GM12874 (cell line): ENCODE measurements around the gene CCDC88B.
A peak's percentile ranks its signal among the peaks of the same experiment; 100 is the strongest.

Source experiments
- TF ChIP-seq, protein P1 (sequence below): IDR thresholded peaks from 2 replicates; pipeline ENCODE4 v1.5.1; 2011; ENCODE audit warnings: low read depth, mild to moderate bottlenecking, control low read depth, low read length, moderate library complexity; ENCODE audit not compliant: insufficient read depth

The CCDC88B gene

DNA sequence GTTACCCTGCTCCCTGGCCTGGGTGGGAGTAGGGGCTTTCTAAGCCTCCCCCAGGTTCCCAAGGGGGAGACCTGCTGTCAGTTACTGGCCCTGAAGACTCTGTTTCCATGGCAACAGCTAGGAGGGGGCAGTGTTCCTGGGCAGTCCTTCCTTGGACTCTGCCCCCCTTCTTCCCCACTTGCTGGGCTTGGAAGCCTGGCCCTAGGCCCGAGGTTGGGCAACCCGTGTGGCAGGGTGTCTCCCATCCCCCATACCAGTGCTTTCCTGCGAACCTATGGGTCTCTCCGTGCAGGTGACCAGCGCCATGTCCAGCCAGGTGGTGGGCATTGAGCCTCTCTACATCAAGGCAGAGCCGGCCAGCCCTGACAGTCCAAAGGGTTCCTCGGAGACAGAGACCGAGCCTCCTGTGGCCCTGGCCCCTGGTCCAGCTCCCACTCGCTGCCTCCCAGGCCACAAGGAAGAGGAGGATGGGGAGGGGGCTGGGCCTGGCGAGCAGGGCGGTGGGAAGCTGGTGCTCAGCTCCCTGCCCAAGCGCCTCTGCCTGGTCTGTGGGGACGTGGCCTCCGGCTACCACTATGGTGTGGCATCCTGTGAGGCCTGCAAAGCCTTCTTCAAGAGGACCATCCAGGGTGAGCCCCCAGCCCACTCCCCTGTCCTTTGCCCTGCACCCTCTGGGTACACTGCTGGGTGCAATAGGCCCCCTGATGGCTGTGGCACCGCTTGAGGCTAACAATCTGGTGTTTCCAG lies 33.0 kb upstream of the CCDC88B start:
- TF ChIP-seq, protein P1, sequence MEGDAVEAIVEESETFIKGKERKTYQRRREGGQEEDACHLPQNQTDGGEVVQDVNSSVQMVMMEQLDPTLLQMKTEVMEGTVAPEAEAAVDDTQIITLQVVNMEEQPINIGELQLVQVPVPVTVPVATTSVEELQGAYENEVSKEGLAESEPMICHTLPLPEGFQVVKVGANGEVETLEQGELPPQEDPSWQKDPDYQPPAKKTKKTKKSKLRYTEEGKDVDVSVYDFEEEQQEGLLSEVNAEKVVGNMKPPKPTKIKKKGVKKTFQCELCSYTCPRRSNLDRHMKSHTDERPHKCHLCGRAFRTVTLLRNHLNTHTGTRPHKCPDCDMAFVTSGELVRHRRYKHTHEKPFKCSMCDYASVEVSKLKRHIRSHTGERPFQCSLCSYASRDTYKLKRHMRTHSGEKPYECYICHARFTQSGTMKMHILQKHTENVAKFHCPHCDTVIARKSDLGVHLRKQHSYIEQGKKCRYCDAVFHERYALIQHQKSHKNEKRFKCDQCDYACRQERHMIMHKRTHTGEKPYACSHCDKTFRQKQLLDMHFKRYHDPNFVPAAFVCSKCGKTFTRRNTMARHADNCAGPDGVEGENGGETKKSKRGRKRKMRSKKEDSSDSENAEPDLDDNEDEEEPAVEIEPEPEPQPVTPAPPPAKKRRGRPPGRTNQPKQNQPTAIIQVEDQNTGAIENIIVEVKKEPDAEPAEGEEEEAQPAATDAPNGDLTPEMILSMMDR, result no peak

DNA sequence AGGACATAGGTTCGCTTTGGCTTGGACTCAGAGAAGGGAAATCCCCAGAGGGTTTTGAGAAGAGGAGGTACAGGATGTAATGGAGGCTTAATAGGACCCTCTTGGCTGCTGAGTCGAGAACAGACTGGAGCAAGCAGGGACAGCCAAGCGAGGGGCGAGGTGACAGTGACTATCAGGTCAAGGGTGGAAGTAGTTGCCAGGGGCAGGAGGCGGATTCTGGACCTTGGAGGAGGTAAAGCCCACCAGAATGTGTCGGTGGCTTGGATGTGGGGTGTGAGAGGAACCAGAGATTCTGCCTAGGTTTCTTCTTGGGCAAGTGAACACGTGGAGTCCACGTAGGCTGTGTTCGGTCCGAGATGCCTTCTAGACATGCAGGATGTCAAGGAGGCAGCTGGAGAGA lies 27.1 kb upstream of the CCDC88B start:
- TF ChIP-seq, protein P1, result no peak

DNA sequence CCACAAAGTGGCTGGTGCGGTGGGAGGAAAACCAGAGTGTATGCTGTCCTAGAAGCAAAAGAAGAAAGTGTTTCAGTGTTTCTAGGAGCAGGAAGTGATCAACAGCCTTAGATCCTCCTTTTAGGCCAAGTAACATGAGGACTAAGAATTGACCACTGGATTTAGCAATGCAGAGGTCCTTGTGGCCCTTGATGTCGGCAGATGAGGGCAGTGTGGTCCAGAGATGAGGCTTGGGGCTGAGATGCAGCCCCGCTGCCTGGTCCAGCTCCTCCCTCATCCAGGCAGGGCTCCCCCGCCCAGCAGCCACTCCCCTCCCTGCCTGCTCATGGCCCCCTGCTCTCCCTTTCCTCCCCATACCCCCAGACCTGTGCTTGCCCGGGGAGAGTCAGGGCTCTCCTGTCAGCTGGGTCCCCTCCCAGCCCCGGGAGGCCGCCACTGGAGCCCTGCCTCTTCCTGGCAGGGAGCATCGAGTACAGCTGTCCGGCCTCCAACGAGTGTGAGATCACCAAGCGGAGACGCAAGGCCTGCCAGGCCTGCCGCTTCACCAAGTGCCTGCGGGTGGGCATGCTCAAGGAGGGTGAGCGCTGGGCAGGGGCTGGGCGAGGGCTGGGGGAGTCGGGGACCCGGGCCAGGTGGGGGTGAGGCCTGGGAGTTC lies 26.4 kb upstream of the CCDC88B start:
- TF ChIP-seq, protein P1, result no peak

DNA sequence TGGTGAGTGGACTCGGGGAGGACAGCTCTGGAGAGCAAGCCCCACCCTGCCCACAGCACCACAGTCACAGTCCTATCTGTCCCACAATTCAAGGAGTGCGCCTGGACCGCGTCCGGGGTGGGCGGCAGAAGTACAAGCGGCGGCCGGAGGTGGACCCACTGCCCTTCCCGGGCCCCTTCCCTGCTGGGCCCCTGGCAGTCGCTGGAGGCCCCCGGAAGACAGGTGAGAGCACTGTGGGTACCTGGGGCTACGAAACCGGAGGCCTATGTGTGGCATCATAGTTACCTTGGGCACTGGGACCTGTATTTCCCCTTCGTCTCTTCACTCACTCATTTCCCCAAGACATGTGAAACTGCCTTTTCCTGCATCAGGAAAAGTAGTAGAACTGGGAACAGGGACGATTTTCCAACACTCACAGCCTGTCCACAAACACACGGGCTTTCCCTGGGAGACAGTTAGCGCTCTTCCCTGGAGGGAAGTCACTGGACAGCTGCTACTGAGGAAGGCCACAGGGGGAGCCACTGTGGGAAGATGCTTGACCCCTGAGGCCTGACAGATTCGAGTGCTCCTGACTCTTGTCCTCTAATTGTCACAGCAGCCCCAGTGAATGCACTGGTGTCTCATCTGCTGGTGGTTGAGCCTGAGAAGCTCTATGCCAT lies 25.7 kb upstream of the CCDC88B start:
- TF ChIP-seq, protein P1, result no peak

DNA sequence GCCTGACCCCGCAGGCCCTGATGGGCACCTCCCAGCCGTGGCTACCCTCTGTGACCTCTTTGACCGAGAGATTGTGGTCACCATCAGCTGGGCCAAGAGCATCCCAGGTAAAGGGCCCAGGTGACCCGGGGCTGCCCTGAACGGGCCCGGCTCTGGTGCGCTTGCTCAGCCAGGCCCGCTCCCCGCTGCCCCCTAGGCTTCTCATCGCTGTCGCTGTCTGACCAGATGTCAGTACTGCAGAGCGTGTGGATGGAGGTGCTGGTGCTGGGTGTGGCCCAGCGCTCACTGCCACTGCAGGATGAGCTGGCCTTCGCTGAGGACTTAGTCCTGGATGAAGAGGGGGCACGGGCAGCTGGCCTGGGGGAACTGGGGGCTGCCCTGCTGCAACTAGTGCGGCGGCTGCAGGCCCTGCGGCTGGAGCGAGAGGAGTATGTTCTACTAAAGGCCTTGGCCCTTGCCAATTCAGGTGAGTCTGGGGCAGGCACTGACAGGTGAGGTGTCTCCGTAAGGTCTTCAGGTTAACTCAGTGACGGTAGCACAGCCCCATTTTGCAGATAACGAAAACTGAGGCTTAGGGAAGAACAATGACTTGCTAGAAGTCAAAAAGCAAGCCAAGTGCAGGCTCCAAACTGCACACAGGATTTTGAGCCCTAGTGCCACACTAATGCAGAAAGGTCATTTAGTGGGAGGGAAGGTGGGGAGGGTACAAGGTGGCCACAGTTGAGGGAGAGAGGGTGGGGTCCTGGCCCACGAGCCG lies 25.0 kb upstream of the CCDC88B start:
- TF ChIP-seq, protein P1, result no peak

DNA sequence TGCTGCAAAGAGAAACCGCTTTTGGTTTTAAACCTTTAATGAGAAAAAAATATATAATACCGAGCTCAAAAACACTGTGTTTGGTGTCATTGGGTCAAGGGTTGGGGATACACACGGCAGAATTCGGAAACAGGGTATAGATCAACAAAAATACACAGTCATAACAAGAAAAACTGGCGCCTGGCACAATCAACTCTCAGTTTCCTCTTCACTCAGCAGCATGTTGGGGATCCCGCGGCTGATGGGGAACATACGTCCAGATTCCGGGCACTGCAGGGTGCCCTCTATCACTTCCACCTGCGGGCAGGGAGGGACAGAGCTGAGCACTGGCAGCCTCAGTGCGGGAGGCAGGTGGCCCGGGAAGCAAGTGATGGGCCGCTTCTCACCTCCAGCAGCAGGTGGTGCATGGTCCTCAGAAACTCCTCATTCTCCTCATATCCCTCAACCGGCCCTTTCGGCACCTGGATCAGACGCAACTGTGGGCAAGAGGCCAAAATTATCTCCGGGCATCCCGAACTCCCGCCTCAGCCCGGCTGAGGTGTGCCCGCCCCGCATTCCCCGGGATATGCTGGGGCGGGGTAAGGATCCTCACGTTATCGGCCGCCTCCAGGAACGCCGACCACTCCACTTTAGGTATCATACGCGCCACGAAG lies 23.2 kb upstream of the CCDC88B start:
- TF ChIP-seq, protein P1, result peak; percentile 28; the same call in 1 of the 2 replicates
